ENCODE measurements around the gene KIAA0513.

DNA sequence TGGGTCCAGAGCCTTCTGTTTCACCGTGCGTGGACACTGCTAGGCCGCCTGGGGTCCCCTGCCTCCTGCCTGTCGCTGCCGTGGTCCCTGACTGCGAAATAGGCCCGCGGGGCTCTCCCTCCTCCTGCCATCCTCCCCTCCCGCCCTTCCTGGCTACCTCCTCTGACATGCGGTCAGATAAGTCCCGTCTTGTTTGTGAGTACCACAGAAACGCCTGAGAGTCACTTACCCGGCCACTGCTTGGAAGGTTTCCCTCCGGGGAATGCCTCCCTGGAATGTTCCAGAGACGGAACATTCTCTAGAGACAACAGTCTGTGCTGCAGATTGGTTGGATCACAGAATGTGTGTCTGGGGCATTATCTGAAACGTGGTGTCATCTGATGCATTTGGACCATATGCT lies 61.9 kb downstream of the KIAA0513 start:
- TF ChIP-seq, protein P1, sequence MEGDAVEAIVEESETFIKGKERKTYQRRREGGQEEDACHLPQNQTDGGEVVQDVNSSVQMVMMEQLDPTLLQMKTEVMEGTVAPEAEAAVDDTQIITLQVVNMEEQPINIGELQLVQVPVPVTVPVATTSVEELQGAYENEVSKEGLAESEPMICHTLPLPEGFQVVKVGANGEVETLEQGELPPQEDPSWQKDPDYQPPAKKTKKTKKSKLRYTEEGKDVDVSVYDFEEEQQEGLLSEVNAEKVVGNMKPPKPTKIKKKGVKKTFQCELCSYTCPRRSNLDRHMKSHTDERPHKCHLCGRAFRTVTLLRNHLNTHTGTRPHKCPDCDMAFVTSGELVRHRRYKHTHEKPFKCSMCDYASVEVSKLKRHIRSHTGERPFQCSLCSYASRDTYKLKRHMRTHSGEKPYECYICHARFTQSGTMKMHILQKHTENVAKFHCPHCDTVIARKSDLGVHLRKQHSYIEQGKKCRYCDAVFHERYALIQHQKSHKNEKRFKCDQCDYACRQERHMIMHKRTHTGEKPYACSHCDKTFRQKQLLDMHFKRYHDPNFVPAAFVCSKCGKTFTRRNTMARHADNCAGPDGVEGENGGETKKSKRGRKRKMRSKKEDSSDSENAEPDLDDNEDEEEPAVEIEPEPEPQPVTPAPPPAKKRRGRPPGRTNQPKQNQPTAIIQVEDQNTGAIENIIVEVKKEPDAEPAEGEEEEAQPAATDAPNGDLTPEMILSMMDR (conservative IDR thresholded peaks at IDR 0.05 in 1 of 2, IDR thresholded peaks at IDR 0.05 in 1 of 2; ENCODE audit: low read depth in 1 of 2, low read length in 2 of 2), result no peak
- TF ChIP-seq EZH2 (IDR thresholded peaks at IDR 0.05; ENCODE audit: low read length, missing control alignments), result no peak

All from fibroblast of lung (primary cell).